GM21723 (cell line): ENCODE results near the gene SCRT2.

ENCODE experiments used
- ATAC-seq: cut with Tn5 transposase; IDR thresholded peaks from one replicate; pipeline ENCODE4 v1.9.1; 2021; ENCODE audit warnings: mild to moderate bottlenecking, moderate library complexity; ENCODE audit not compliant: unreplicated experiment

The SCRT2 gene

GRCh38 chr20:673603-674001, 2.0 kb downstream of the SCRT2 start:
- no peak for ATAC-seq

- no peak for ATAC-seq
Measured at GRCh38 chr20:672963-673602, 2.5 kb downstream of the SCRT2 start.

DNA sequence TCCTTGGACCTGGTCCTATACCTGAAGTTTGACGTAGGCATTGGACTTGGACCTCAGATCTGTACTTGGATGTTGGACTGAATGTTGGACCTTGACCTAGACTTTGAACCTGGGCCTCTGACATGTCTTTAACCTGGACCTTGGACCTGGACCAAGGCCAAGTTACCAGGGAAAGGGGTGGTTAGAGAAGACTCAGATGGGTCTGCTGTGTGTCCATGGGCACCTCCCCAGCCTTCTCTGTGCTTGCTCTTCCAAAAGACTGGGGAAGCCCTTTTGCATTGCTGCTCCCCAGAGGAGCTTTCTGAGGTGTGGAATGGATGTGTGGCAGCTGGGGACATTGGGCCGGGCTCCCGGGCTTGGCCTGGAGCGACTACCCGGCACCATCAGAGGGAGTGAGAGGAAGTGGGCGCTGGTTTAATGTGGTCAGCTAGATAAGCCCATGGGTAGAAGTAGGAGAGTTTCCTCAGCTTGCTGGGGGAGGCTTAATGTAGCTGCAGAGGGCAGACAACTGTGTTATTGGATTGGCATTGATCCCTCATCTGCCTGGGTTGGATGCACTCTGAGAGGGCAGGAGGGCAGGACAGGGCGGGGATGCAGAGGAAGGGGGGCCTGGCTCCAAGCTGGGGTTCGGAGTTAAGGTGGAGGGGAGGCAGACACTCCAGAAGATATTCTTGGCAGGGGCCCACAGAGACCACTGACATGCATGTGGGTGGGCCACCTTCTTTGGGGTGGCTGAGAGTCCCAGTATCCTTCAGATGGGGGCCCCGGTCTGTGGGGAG, 4.2 kb downstream of the SCRT2 start:
- no peak for ATAC-seq

- no peak for ATAC-seq
Measured at GRCh38 chr20:669573-669972, 6.0 kb downstream of the SCRT2 start.

DNA sequence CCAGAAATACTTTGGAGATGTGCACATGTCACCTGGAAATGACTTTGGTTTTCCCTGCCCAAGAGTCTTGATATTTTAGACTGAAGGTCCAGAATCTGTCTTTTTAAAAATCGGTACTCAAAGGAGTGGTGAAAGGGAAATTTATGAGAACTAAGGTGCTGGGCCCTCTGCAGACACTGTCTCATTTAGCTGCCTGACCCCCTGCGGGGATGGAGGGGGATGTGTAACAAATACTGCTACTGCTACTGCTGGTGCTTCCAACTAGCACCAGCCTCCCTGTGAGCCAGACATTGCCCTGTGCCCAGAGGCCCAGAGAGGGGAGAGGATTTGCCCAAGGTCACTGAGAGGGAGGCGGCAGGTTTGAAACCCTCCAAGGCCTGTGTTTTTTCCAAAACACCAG, 7.0 kb downstream of the SCRT2 start:
- ATAC-seq: no peak

GRCh38 chr20:668050-668449, 7.6 kb downstream of the SCRT2 start:
- ATAC-seq: no peak

GRCh38 chr20:667351-668034, 8.1 kb downstream of the SCRT2 start:
- no peak for ATAC-seq

DNA sequence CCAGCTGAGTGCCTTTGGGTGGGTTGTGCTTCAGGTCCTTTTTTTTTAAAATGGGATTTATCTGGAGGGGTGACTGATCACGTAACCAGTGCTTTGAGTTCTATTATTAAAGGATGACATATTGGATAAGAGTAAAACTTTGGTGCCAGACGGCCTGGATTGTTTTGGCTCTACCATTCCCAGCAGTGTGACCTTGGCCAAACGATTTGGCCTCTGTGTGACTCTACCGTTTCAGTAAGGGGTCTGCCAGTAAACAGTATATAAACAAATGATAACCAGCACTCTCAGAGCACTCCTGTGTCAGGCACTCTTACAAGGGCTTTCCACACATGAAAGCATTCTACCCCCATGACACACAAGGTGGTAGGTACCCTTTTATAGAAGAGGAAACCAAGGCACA, 8.7 kb downstream of the SCRT2 start:
- ATAC-seq: no peak

DNA sequence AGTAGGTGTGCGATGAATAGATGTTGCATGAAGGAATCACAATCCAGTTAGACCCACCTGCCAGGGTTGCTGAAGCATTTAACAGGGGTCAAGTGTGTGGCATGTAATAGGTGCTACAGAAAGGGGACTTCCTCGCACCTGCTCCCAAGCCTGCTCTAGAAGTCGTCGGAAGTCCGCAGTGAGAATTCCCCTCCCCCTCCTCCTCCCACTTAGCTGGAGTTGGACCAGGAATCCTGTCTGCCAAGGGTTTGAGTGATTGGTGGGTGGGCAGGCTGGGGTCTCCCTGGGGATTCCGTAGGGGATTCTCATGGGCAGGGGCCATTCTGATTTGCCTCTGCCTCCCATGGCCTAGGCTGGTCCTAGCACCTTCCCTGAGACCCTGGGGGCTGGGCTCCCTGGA, 10.3 kb downstream of the SCRT2 start:
- no peak for ATAC-seq

GRCh38 chr20:664576-664975, 11.0 kb downstream of the SCRT2 start:
- no peak for ATAC-seq

DNA sequence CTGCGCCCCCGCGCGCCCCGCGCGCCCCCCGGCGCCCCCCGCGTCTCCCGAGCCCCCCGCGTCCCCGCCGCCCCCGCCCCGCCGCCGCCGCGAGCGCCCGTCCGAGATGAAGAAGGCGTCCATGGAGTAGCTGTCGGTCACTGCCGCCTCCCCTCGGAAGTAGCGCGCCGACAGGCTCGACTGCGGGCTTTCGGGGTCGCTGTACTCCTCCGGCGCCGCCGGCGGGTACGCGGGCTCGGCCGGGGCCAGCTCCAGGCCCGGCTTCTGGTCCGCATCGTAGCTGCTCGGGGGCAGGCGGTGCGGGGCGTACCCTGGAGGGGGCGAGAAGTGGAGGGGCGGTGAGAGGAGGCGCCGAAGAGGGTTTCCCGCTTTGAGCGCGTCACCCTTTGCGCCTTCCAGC, 11.5 kb downstream of the SCRT2 start:
- no peak for ATAC-seq

GRCh38 chr20:663315-664090, 12.1 kb downstream of the SCRT2 start:
- no peak for ATAC-seq

- ATAC-seq: no peak
Measured at GRCh38 chr20:662277-663192, 13.1 kb downstream of the SCRT2 start.

- no peak for ATAC-seq
Measured at GRCh38 chr20:661474-662270, 13.9 kb downstream of the SCRT2 start.

GRCh38 chr20:658731-659291, 16.8 kb downstream of the SCRT2 start:
- ATAC-seq: no peak

DNA sequence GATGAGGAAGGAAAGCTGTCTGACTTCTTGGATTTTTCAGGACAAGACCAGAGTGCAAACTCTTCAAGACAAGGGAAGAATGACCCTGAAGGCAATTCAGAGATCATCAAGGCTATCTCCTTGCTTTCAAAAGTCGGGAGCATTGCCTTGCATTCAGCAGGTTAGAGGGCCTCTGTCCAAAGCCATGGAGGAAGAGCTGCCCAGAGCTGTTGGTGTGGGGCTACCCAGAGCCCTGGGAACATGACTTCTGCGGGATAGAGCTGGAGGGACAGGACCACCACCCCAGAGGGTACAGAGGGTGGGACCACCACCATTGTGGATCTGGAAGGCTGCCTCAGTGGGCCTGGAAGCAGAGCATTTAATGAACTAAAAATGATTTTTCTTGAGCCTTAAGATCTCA, 17.4 kb downstream of the SCRT2 start:
- no peak for ATAC-seq

DNA sequence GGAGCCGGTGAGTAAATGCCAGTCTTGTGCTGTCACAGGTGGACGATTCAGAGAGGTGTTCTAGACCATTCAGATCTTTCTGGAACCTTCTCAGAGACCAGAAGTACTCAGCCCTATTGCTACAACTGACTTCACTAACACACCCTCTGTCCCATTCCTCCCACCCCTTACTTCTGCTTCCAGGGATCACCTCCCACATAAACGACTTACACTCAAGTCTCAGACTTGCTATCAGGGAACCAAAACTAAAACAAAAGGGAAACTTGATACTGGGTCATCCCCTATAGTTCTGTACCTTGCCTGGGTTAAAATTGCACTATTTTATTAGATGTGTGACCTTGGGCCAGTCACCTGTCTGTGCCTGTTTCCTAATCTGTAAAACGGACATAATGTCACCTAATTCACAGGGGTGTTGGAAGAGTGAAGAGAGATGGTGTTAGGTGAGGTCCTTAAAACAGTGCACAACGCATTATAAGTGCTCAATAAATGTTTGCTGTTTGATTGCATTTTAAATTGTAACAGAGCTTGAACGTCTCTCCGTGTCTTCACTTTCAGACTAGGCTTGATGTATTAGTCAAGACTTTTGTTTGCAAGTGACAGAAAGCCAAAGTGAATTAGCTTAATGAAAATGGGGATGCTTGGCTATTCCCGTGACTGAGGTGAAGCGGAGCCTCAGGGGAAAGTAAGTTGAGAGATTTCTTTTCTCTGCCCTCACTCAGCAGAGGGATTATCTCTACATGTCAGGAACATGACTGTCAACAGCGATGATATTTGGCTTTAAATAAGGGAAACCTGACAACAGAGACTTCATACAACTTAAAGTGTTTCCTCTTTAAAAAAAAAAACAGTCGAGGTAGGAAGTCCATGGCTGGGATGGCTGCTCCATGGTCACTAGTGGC, 19.6 kb downstream of the SCRT2 start:
- ATAC-seq: no peak

DNA sequence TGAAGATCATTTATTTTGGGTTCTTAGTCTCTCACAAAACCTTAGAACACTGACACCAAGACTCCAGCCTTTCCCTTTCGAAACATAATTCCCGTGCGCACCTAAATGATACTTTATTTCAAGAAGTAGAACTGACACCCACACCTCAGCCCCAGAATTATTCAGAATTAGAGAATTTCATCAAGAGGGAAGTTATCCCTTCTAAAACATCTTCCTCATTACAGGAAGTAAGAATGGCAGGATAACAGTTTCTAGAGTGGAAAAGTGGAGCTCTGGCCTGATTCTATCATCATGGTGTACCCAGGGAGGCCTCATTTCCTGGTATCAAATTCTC, 21.2 kb downstream of the SCRT2 start:
- ATAC-seq: no peak
